ENCODE results near the gene HLA-DPB1. TPM values are rescaled to one million over a fixed set of nuclear protein-coding genes. Genes with fewer than 3 reads are reported as not detected.

HLA-DPB1 gene
- total and polyA plus RNA-seq, 9 of the 15 experiments (the other 6 are each of a cell fraction or from before 2014, with no cell fraction given) = 0.07 to 1.2 (median 0.51) TPM

DNA sequence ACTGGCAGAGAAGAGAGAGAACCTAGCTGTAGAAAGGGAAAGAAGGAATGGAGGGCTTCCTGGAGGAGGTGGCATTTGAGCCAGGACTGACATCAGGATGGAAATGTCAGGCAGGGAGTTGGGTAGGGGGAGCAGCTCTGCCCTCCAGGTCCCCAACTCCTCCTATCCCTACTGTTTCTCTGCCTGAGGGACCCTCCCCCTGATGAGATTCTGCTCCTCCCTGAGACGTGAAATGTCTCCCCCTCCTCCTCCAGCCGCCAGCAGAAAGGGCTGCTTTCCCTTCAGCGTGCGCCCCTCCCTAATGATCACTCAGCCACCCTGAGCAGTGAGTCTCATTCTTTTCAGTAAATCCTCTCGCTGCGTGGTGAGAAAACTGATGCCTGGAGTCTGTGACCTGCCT lies 40.6 kb downstream of the HLA-DPB1 start:
- no peak overlapping the region for H3K9ac ChIP-seq (ENCODE audit: insufficient read depth in 1 of 2, low read depth in 2 of 2, low read length in 2 of 2)
- CTCF ChIA-PET (ENCODE audit: low intra/inter-chr PET ratio) = no interaction called here

DNA sequence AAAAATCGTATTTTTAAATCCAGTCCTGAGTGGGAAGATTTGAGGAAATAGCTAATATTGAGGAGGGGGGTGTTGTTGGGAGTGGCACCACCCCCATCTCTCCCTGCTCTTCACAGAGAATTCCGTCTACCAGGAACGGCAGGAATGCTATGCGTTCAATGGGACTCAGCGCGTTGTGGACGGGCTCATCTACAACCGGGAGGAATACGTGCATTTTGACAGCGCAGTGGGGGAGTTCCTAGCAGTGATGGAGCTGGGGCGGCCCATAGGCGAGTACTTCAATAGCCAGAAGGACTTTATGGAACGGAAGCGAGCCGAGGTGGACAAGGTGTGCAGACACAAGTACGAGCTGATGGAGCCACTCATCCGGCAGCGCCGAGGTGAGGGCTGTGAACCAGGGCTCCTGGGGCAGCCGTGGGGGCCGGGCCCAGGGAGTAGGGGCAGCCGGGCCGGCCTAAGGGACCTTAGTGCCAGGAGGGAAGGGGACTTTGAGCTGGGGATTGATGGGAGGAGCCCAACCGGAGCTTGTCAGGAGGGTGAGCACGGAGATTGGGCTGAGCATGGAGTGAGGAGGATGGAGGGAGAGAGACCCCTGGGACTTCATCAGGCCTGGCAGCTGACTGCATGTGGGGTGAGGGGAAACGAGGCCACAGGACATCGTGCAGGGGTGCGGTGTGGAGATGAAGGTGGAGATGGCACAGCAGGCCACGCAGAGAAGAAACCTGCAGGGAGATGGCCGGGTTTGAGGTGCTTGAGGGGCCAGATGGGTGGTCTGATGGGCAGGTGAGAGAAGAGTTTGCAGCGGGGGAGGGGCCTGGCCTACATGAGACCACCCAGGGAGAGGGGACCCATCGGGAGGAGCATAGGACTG lies 41.3 kb downstream of the HLA-DPB1 start:
- DNase-seq (ENCODE audit: extremely low read depth in 1 of 4, low spot score in 3 of 4) = no peak
- H3K36me3 ChIP-seq (ENCODE audit: control insufficient read depth, insufficient read depth, low read length) = no peaks in the 10 kb centered on the region
- peaks cover 11 to 35% of the 10 kb centered on the region in 2 experiments for H3K27me3 ChIP-seq (ENCODE audit: control insufficient read depth in 2 of 2, insufficient read depth in 2 of 2, low read length in 2 of 2)
- no peaks in the 10 kb centered on the region; the same call in 1 of the 2 replicates for H4K20me1 ChIP-seq (replicated peaks; ENCODE audit: control insufficient read depth, insufficient read depth, low read length)
- in situ Hi-C loops (cut with MboI) = loop anchor here (5.0 kb wide), 1 partner anchor 130 kb away; no protein-coding TSS in a partner anchor
- no peaks in the 10 kb centered on the region for H3K79me2 ChIP-seq (ENCODE audit: control insufficient read depth, insufficient read depth, low read length)
- no peak for ATAC-seq
- peak overlapping the region in 1 of 2 experiments; percentile 18; a peak in 1 of 4 replicates for H3K9ac ChIP-seq (ENCODE audit: insufficient read depth in 1 of 2, low read depth in 2 of 2, low read length in 2 of 2)
- ChIA-PET POLR2A (interaction anchor here (0.7 kb wide), 1 partner anchor 112 kb away, joined by 3 read pairs; no protein-coding TSS in a partner anchor), CTCF (ENCODE audit: low intra/inter-chr PET ratio) (interaction anchor here (1.0 to 2.6 kb wide), 2 partner anchors 55 to 103 kb away, joined by 5 to 18 read pairs; no protein-coding TSS in a partner anchor)
- no peak for FAIRE-seq
- peaks cover 0 to 6% of the 10 kb centered on the region in 2 experiments; a peak in 1 of 5 replicates for H3K4me1 ChIP-seq (replicated peaks in 1 of 2; ENCODE audit: control insufficient read depth in 2 of 2, insufficient read depth in 2 of 2, low read length in 2 of 2)
- H3K9me1 ChIP-seq (ENCODE audit: control insufficient read depth, insufficient read depth, low read length) = no peaks in the 10 kb centered on the region
- no peak overlapping the region for H3K27ac ChIP-seq (ENCODE audit: extremely low read depth, low read depth, low read length)
- 6% methylated on average over 32 of the region's 32 CpGs for WGBS (ENCODE audit: insufficient coverage, low coverage, missing lambda C conversion rate)
- H2AFZ ChIP-seq (ENCODE audit: low read depth, low read length) = no peak overlapping the region
- no peaks in the 10 kb centered on the region for H3K9me3 ChIP-seq (replicated peaks; ENCODE audit: control insufficient read depth, insufficient read depth, low read depth, low read length)
- intact Hi-C loops (cut with micrococcal nuclease) = no loop called here
- H3K4me2 ChIP-seq (ENCODE audit: insufficient read depth, low read length) = no peak overlapping the region
- no peak overlapping the region for H3K4me3 ChIP-seq
- BruUV-seq (replicated peaks) = no TSS peak

More for the DNA sequence above, 40.6 kb downstream of the HLA-DPB1 start:
- H3K4me2 ChIP-seq (ENCODE audit: insufficient read depth, low read length) = no peak overlapping the region
- BruUV-seq (replicated peaks) = no TSS peak
- H3K9me3 ChIP-seq (replicated peaks; ENCODE audit: control insufficient read depth, insufficient read depth, low read depth, low read length) = no peaks in the 10 kb centered on the region
- no peaks in the 10 kb centered on the region for H3K9me1 ChIP-seq (ENCODE audit: control insufficient read depth, insufficient read depth, low read length)
- no peak overlapping the region for H2AFZ ChIP-seq (ENCODE audit: low read depth, low read length)
- peak in 1 of 4 experiments; percentile 3 for DNase-seq (ENCODE audit: extremely low read depth in 1 of 4, low spot score in 3 of 4)
- no peaks in the 10 kb centered on the region for H3K36me3 ChIP-seq (ENCODE audit: control insufficient read depth, insufficient read depth, low read length)
- POLR2A ChIA-PET = interaction anchor here (0.6 kb wide), 1 partner anchor 155 kb away, joined by 4 read pairs; no protein-coding TSS in a partner anchor
- WGBS (ENCODE audit: insufficient coverage, low coverage, missing lambda C conversion rate) = 5% methylated on average over 5 of the region's 6 CpGs
- peak; percentile 95 for TF ChIP-seq ZFP36 (IDR thresholded peaks at IDR 0.05; ENCODE audit: low read depth, low read length, partially characterized antibody)
- 0 out of 2 replicates have a peak, but pooled peaks have one; percentile 8 for TF ChIP-seq ZNF436 (CRISPR knock-in tag; IDR thresholded peaks at IDR 0.05)
- peak; percentile 46 for TF ChIP-seq BCOR (IDR thresholded peaks at IDR 0.05)
- peak; percentile 85 for TF ChIP-seq RBM25 (IDR thresholded peaks at IDR 0.05; ENCODE audit: low read depth, low read length, severe bottlenecking)
- no peak for TF ChIP-seq PHF21A (IDR thresholded peaks at IDR 0.05; ENCODE audit: borderline replicate concordance, low read depth)
- TF ChIP-seq CHD2 (IDR thresholded peaks at IDR 0.05; ENCODE audit: low read depth, low read length) = no peak
- intact Hi-C loops (cut with micrococcal nuclease) = no loop called here
- H3K27me3 ChIP-seq (ENCODE audit: control insufficient read depth in 2 of 2, insufficient read depth in 2 of 2, low read length in 2 of 2) = peaks cover 11 to 41% of the 10 kb centered on the region in 2 experiments
- no peak for FAIRE-seq
- in situ Hi-C loops (cut with MboI) = loop anchor here (5.0 kb wide), 1 partner anchor 131 kb away; no protein-coding TSS in a partner anchor
- H3K27ac ChIP-seq (ENCODE audit: extremely low read depth, low read depth, low read length) = no peak overlapping the region
- no peak overlapping the region for H3K4me3 ChIP-seq
- H3K79me2 ChIP-seq (ENCODE audit: control insufficient read depth, insufficient read depth, low read length) = no peaks in the 10 kb centered on the region
- H4K20me1 ChIP-seq (replicated peaks; ENCODE audit: control insufficient read depth, insufficient read depth, low read length) = no peaks in the 10 kb centered on the region; the same call in 1 of the 2 replicates
- ATAC-seq = no peak
- peaks cover 0 to 6% of the 10 kb centered on the region in 2 experiments; a peak in 1 of 5 replicates for H3K4me1 ChIP-seq (replicated peaks in 1 of 2; ENCODE audit: control insufficient read depth in 2 of 2, insufficient read depth in 2 of 2, low read length in 2 of 2)

All from K562 (cell line).